Loucy (cell line): Measurements from ENCODE around the gene FCHSD2.

Experiments
- EZH2phosphoT487 ChIP-seq: fragments of 200-600 bp; IDR thresholded peaks from 2 replicates; pipeline ENCODE4 v1.6.1; 2018; ENCODE audit warnings: antibody characterized with exemption, mild to moderate bottlenecking, moderate library complexity, borderline replicate concordance
- TF ChIP-seq, protein P1 (sequence below): fragments of 200-600 bp; sonication (generic); conservative IDR thresholded peaks from 2 replicates; pipeline ENCODE4 v1.5.1; 2014; ENCODE audit warnings: mild to moderate bottlenecking, antibody characterized with exemption, low read length

DNA sequence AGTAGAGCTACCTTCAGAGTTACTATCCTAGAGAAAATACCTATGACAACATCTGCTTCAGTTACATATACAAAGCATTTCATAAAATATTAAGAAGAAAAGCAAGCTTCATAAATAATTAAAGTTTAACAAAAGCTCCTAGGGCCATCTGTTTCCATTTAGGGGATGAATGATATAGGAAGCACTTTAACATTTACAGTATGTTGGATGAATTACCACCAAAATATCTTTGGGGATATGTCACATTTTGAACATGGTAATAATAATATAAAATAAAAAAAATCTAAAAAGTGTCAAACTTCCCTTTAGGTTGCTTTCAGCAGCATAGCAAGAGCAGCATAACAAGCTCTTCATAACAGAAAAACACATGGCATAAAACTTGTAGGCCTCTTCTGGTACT, 223.3 kb downstream of the FCHSD2 start:
- TF ChIP-seq, protein P1, sequence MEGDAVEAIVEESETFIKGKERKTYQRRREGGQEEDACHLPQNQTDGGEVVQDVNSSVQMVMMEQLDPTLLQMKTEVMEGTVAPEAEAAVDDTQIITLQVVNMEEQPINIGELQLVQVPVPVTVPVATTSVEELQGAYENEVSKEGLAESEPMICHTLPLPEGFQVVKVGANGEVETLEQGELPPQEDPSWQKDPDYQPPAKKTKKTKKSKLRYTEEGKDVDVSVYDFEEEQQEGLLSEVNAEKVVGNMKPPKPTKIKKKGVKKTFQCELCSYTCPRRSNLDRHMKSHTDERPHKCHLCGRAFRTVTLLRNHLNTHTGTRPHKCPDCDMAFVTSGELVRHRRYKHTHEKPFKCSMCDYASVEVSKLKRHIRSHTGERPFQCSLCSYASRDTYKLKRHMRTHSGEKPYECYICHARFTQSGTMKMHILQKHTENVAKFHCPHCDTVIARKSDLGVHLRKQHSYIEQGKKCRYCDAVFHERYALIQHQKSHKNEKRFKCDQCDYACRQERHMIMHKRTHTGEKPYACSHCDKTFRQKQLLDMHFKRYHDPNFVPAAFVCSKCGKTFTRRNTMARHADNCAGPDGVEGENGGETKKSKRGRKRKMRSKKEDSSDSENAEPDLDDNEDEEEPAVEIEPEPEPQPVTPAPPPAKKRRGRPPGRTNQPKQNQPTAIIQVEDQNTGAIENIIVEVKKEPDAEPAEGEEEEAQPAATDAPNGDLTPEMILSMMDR = no peak
- no peak for TF ChIP-seq EZH2phosphoT487
